DOHH2 (cell line): ENCODE results near the gene NBAS.

Experiments
- H3F3A ChIP-seq: fragments of 200-600 bp; sonication (generic), shearing (Covaris generic); 2 replicates; pipeline ENCODE4 v1.6.0; 2016; ENCODE audit warnings: antibody characterized with exemption, mild to moderate bottlenecking; ENCODE audit not compliant: control insufficient read depth, insufficient read depth
- H3K27ac ChIP-seq: fragments of 200-600 bp; sonication (generic); 2 replicates; pipeline ENCODE4 v1.5.1; 2014; ENCODE audit warnings: low read depth, mild to moderate bottlenecking, low read length, moderate library complexity
- H3K27me3 ChIP-seq: fragments of 200-600 bp; sonication (generic); 2 replicates; pipeline ENCODE4 v1.6.1; 2014; ENCODE audit warnings: mild to moderate bottlenecking, low read length, mixed read lengths; ENCODE audit not compliant: control insufficient read depth
- H3K36me3 ChIP-seq: fragments of 200-600 bp; sonication (generic); 2 replicates; pipeline ENCODE4 v1.6.1; 2014; ENCODE audit warnings: mild to moderate bottlenecking, low read length, moderate library complexity, mixed read lengths; ENCODE audit not compliant: control insufficient read depth
- H3K4me1 ChIP-seq: fragments of 200-600 bp; sonication (generic); 2 replicates; pipeline ENCODE4 v1.6.1; 2014; ENCODE audit warnings: mild to moderate bottlenecking, low read length, mixed read lengths; ENCODE audit not compliant: control insufficient read depth
- H3K4me2 ChIP-seq: fragments of 200-600 bp; sonication (generic); 2 replicates; pipeline ENCODE4 v1.6.0; 2014; ENCODE audit warnings: mild to moderate bottlenecking, low read length, moderate library complexity
- H3K4me3 ChIP-seq: fragments of 200-600 bp; sonication (generic); 2 replicates; pipeline ENCODE4 v1.5.1; 2014; ENCODE audit warnings: mild to moderate bottlenecking, low read length, mixed read lengths
- H3K79me2 ChIP-seq: fragments of 200-600 bp; sonication (generic); 2 replicates; pipeline ENCODE4 v1.6.1; 2014; ENCODE audit warnings: mild to moderate bottlenecking, low read length, mixed read lengths; ENCODE audit not compliant: control insufficient read depth
- H3K9me2 ChIP-seq: fragments of 200-600 bp; sonication (generic); replicated peaks from 2 replicates; pipeline ENCODE4 v1.6.1; 2014; ENCODE audit warnings: mild to moderate bottlenecking, low read length, mixed read lengths; ENCODE audit not compliant: control insufficient read depth
- H3K9me3 ChIP-seq: fragments of 200-600 bp; sonication (generic); 2 replicates; pipeline ENCODE4 v1.6.1; 2014; ENCODE audit warnings: antibody characterized with exemption, low read length, mixed read lengths; ENCODE audit not compliant: control insufficient read depth, insufficient read depth
- H4K20me1 ChIP-seq: fragments of 200-600 bp; sonication (generic); 2 replicates; pipeline ENCODE4 v1.6.0; 2014; ENCODE audit warnings: low read depth, mild to moderate bottlenecking, antibody characterized with exemption, low read length, moderate library complexity; ENCODE audit not compliant: control insufficient read depth, insufficient read depth
- CTCF ChIP-seq: fragments of 200-600 bp; sonication (generic); IDR thresholded peaks from one replicate; pipeline ENCODE4 v1.5.1; 2014; ENCODE audit warnings: antibody characterized with exemption, mild to moderate bottlenecking, low read depth, low read length; ENCODE audit not compliant: poor library complexity, severe bottlenecking
- EZH2phosphoT487 ChIP-seq: fragments of 200-600 bp; sonication (generic); IDR thresholded peaks from 2 replicates; pipeline ENCODE4 v1.6.1; 2017; ENCODE audit warnings: borderline replicate concordance, mild to moderate bottlenecking, antibody characterized with exemption, low read length, moderate library complexity, mixed read lengths

Gene NBAS

DNA sequence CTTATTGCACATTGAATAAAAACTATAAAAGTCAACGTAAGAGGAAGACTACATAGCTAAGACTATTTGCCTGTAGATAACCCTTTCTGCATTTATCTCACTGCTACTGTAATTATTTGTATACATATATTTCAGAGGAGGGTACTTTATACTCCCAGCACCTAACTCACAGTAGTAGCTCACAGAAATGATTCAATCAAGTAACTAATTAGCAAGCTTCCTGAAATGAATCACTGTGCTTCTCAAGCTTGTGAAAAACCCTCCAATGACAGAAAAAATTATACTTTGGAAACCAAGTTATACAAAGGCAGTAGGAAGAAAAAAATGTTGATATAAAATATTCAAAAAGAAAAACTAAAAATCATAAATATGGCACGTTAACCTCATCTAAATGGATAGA is 124.9 kb downstream of the NBAS start:
- Histone ChIP-seq H3K9me3 (no peaks in the 10 kb centered on the region), H3K27me3 (no peaks in the 10 kb centered on the region), H3K4me3 (no peak overlapping the region), H3K36me3 (no peaks in the 10 kb centered on the region), H3F3A (no peaks in the 10 kb centered on the region), H3K27ac (no peak overlapping the region), H3K79me2 (no peaks in the 10 kb centered on the region), H3K4me2 (no peak overlapping the region), H4K20me1 (no peaks in the 10 kb centered on the region), H3K9me2 (no peaks in the 10 kb centered on the region), H3K4me1 (no peaks in the 10 kb centered on the region)
- TF ChIP-seq EZH2phosphoT487 (no peak), CTCF (no peak)

GRCh38 chr2:15435474-15435873 is 125.7 kb downstream of the NBAS start:
- Histone ChIP-seq H4K20me1 (no peaks in the 10 kb centered on the region), H3K4me3 (no peak overlapping the region), H3F3A (no peaks in the 10 kb centered on the region), H3K79me2 (no peaks in the 10 kb centered on the region), H3K27me3 (no peaks in the 10 kb centered on the region), H3K4me2 (no peak overlapping the region), H3K9me2 (no peaks in the 10 kb centered on the region), H3K27ac (no peak overlapping the region), H3K36me3 (no peaks in the 10 kb centered on the region), H3K9me3 (no peaks in the 10 kb centered on the region), H3K4me1 (no peaks in the 10 kb centered on the region)
- TF ChIP-seq CTCF (no peak), EZH2phosphoT487 (no peak)

DNA sequence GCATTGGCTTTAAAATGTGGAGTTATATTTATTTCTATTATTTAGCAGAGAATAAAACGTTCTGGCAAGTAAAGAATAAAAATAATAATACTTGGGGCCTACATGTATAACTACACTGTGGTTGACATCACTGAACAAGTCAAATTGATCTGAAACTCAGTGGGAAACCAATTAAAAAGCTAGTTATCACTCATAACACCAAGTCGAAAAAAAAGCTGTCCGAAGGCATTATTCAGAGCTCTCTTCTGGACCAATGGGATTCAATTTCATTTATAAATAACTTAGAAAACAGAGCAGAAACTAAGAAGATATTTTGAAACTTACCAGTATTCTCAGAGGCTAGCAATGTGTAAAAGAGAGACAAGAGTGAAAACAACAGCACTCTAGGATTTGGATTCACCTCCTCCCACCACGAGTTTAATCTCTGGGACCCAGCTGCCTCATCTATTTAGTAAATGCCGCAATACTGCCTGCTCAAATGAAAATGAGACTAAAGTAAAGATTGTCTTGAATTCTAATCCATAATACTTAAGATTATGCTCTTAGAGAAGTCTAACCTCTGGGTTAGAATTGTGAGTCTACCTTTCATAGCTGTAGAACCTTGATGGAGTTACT is 128.4 kb downstream of the NBAS start:
- Histone ChIP-seq H3F3A (no peaks in the 10 kb centered on the region), H3K9me3 (no peaks in the 10 kb centered on the region), H3K4me2 (no peak overlapping the region)

More for the DNA sequence above, 128.4 kb downstream of the NBAS start:
- no peaks in the 10 kb centered on the region for H4K20me1 ChIP-seq
- no peaks in the 10 kb centered on the region for H3K36me3 ChIP-seq
- peaks cover 8% of the 10 kb centered on the region for H3K4me1 ChIP-seq
- H3K79me2 ChIP-seq = no peaks in the 10 kb centered on the region
- no peak overlapping the region for H3K4me3 ChIP-seq
- TF ChIP-seq EZH2phosphoT487 (no peak), CTCF (no peak)
- H3K27me3 ChIP-seq = no peaks in the 10 kb centered on the region
- H3K27ac ChIP-seq = no peak overlapping the region
- no peaks in the 10 kb centered on the region for H3K9me2 ChIP-seq
